Activated CD4-positive, alpha-beta T cell treated with anti-CD3 and anti-CD28 coated beads, Interleukin-10, Interleukin-2, amounts not matched to agents 100 ng/mL and 50 ng/mL, durations not matched to agents 16 hours and 8 hours (primary cell): ENCODE data around the gene DENND5B.
A peak's percentile ranks its signal among the peaks of the same experiment; 100 is the strongest.
"Not testable (repeated sequence)": the region's sequence is repeated elsewhere in the genome, so short reads cannot be mapped to it uniquely, and the experiment has no call there.

Experiments used
- DNase-seq: peaks from one replicate; pipeline ENCODE4 v3.0.0-alpha.2; 2020

Gene DENND5B

DNA sequence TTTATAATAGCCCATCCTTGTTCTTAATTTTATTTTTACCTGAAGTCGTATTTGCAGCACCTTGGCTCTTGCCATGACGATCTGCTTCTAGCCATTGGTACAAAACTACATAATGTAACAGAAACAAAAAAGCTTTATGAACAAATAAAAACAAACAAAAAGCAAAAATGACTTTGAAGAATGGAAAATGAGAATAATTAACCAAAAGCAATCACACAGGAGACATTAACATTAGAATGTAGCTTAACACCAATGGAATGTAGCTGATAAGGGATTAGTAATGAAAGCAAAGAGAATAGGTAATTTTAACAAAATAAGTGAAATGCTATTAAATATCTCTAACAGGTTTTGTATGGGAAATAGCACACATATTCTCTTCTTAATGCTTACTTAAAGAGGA lies 91.4 kb downstream of the DENND5B start:
- DNase-seq, result no peak

DNA sequence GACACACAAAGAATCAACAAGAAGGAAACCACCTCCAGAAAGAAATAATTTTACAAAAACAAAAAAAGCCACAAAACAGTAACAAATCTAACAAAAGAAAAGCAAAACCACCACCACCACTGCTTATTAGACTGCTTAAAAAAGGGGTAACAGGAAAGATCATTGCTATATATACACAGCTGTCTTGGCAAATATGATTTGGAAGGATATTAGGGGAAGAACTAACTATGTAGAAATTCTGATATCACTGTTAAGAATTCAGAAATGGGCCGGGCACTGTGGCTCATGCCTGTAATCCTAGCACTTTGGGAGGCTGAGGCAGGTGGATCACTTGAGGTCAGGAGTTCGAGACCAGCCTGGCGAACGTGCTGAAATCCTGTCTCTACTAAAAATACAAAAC lies 92.5 kb downstream of the DENND5B start:
- no peak for DNase-seq

DNA sequence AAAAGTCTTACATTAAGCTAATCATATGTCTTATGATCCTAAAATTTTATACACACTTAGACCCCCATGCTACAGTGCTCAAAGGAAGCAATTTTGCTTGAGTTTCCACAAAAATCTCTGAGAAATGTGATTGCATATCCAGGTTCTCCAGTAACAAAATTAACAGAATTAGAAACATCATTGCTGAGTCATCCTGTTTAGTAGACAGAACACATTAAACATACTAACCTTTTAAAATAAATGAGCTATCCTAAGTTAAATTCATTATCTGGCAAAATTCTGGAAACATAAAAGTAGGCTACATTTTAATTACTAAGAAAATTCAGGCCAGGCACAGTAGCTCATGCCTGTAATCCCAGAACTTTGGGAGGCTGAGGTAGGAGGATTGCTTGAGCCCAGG lies 94.7 kb downstream of the DENND5B start:
- DNase-seq, result no peak

DNA sequence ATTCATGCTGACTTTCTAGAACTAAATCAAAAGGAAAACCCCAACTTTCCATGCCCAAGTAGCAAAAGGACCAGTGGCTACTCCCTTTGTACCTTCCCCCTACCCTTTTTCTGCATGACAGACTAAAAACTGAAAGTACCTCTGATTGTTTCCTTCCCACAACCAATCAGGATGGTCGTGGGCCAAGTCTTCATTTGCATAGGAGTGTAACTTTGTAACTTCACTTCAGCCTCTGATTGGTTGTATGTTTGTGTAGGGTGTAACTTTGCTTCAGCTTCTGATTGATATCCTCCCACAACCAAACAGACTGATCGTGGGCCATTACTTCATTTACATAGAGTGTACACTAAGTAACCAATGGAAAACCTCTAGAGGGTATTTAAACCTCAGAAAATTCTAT lies 96.5 kb downstream of the DENND5B start:
- no peak for DNase-seq

DNA sequence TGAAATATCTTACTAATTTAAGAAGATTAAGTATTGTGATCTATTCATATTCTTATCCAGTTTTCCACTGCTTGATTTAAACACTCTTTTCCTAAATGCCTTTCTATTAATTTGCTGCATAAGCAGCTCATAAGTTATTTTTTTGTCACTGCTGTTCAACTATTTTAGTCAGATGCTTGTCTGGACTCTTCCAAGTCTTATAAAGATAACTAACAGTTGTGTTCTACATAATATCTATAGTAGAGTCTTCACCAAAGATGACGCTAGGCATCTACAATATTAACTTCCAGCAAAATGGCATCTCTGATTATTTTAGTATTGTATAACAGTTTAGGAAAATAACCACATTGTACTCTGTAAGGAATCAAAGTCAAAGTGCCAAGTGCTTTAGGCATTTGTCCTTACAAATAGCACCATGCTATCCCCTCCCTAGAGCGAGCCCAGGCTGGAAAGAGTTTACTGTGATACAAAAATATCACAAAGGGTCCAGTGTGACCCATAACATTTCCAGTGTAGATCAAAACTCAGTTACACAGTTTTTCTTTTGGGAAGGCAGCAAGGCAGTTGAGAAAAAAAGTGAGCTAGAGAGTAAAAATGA lies 98.2 kb downstream of the DENND5B start:
- no peak for DNase-seq

DNA sequence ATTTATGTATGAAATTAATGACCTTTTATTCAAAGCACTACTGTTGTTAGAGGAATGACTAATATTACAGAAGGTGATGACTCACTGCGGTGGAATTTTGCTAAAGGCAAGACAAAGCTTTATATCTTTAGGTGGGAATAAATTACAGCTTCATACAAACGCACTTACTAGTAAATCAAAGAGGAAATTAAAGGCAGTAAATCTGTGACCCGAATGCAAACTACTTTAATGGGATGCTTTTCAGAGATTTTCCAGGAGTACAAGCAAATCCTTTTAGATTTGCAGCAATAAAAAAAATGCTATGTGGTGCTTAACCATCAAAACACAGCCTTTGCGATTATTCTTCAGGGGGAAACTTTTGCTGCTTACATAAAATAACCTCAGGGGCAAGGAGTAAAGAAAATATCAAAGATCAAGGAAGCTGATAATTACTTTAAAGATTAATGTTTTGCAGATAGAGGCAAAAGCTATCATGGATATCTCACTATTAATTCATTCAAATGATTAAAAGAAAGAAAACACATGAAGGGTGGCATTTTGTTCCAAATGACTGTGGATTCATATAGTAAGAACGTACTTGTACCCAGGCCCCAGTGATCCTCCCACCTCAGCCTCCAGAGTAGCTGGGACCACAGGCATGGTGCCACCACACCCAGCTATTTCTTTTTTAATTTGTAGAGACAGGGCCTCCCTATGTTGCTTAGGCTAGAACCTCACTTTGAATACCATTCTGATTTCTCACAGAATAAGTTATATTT lies 98.9 kb downstream of the DENND5B start:
- DNase-seq, result no peak

DNA sequence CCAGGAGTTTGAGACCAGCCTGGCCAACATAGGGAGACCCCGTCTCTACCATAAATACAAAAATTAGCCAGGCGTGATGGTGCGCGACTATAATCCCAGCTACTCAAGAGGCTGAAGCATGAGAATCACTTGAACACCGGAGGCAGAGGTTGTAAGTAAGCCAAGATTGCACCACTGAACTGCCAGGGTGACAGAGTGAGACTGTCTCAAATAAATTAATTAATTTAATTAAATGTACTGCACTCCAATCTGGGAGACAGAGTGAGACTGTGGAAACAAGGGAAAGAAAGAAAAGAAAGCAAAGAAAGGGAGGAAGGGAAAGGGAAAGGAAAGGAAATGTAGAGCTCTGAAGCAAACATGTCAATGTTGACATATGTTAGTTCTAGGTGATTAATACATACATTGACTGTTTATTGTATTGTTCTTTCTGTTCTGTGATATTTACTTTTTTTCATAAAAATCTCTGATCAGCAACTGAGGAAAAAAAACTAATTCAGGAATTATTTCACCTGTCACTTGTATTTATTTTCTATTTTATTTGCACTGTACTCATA lies 99.6 kb downstream of the DENND5B start:
- no peak for DNase-seq

DNA sequence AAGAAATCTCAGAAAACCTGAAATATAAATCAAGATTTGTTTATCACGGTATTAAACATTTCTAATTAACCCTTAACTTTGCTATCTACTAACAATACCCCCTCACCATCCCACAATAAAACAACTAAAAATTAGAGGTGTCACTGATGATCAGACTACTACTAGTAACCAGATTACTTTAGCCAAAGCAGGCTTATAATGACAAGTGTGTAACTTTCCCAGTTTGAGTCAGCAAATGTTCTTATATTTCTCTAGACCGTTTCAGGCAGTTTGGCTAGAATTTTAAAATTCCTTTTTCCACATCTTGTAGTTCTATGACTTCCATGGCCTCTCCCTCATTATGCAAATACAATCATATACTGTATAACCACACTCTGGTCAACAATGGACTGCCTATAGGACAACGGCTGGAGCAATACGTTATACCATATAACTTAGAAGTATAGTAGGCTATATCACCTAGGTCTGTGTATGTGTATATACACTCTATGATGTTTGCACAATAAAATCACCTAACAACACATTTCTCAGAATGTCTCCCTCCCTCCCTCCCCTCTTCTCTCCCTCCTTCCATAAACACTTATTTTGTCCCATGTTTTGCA lies 102.1 kb downstream of the DENND5B start:
- peak; percentile 8 for DNase-seq

DNA sequence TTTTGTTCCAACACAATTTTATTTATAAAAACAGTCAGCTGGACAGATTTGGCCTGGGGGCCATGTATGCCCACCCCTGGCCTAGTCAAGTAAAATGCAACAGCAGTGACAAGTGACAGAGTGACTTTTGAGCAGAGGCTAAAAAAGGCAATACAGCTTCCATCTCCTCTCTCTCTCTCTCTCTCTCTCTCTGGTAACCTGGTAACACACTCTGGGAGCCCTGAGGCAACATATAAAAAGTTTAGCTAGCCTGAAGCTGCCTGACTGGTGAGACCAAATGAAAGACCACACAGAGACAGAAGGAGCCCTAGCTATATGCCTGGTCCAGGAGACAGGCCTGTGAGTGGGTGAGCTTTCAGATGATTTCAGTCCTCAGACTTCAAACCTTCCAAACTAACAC lies 105.4 kb downstream of the DENND5B start:
- DNase-seq, result no peak

DNA sequence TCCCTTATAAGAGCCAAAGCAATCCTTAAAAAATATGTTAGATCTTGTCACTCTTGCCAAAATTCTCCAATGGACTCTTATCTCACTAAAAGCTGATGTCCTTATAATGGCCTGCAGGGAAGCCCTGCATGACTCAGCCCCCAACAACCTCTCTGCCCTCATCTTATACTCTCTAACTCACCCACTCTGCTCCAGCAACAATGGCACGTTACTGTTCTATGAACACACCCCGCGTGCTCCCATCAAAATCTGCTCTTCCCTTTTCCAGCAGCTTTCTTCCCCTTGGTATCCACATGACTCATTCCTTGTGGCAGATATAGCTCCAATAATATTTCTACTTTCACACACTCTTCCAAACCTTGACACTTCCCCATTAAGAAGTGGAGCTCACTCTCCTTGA lies 108.1 kb downstream of the DENND5B start:
- no peak for DNase-seq

DNA sequence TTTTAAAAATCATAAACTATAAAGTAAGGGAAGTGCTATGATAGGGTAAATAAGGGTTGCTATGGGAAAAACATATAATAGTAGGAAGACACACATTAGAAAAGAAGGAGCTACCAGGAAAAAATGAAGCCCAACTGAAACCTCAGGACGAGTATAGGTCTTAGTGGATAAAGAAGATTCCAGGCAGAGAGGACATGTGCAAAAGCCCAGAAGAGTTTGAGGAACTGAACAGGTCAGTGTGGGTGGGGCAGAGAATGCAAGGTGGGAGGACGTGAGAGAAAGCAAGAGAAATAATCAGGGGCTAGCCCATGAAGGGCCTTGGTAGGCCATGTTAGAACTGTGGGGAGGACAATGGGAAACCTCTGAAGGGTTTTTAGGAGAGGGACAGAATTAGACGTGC lies 109.5 kb downstream of the DENND5B start:
- DNase-seq, result no peak

DNA sequence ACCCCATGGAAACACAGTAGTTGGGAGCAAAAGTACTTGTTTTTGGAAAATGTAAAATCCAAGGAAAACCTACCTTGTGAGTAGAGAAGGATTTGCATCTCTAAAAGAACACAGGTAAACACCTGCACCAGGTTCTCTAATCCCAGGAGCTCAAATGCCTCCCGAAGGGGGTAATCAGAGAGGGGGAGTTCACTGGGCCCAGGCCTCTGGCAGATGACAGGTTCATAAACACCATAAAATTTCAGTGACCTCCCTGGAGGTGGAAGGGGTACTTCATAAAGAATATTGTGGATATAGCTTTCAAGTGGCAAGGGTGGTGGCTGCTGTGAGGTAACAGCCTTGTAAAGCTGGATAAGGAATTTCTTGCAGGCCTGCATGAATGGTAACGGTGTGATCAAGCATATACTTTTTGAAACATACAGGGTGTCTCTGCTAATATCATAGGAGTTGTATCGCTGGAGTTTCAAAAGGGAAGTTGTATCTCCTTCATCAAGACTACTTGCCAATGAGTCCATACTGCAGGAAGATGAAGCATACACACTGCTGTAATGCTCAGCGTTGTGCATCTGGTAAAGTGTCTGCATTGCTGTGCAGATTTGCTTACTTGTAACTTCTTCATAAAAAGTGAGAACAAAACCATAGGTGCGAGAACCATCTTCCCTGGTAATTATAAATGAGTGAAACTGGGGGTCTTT lies 111.3 kb downstream of the DENND5B start:
- no peak for DNase-seq

DNA sequence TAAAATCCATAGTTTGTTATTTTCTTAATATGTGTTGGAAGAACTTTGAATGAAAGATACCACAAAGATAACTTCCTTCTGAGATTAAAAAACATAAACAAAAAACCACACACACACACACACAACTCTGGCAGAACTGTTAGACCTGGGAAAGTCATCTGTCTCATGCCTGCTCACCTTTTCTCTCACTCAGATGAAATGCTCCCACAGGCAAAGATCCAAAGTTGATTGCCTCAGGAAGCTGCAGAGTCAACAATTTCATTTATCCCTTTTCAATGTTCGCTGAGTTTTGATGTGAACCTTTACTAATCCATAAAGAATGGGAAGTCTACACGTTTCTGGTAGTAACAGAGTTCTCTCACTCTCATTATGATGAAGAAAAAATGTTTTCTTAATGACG lies 112.0 kb downstream of the DENND5B start:
- no peak for DNase-seq

DNA sequence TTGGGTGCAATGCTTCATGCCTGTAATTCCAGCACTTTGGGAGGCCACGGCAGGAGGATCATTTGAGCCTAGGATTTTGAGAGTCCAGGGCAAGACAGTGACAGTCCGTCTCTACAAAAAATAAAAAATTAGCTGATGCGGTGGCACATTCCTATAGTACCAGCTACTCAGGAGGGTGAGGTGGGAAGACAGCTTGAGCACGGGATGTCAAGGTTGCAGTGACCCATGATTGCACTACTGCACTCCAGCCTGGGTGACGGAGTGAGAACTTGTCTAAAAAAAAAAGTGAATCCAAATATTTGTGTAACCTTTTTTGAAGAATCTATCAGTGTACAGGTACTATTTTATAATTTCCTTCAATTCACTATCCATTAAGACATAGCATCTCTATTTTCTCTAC lies 112.5 kb downstream of the DENND5B start:
- no peak for DNase-seq

DNA sequence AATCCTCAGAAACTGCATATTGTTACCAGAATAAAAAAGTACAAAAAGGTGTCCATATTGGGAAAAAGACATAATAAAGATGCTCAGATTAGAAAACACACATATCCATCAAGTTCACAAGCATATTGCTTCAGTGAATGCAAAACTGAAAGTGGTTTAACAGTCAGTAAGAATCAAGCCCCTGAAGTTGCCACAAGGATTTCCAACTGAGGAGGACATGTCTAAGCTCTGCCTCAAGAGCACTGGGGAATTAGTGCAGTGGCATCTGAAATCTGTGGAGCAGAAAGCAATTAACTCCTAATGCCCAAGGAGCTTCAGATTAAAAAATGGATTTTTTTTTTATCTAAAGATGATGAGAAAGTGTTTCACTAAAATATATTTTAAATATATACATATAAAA lies 113.2 kb downstream of the DENND5B start:
- DNase-seq, result no peak

DNA sequence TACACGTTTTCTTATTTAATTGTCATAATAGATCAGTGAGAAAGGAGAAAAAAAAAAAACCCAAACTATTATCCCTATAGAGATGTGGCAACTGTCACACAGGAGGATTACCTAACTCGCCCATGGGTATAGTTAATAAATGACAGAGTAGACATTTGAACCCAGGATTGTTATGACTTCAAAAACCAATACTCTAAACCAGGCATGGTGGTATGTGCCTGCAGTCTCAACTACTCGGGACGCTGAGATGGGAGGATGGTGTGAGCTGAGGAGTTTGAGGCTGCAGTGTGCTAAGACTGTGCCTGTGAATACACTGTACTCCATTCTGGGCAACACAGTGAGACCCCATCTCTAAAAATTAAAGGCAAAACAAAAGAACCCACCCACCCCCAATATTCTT lies 114.5 kb downstream of the DENND5B start:
- DNase-seq, result no peak

DNA sequence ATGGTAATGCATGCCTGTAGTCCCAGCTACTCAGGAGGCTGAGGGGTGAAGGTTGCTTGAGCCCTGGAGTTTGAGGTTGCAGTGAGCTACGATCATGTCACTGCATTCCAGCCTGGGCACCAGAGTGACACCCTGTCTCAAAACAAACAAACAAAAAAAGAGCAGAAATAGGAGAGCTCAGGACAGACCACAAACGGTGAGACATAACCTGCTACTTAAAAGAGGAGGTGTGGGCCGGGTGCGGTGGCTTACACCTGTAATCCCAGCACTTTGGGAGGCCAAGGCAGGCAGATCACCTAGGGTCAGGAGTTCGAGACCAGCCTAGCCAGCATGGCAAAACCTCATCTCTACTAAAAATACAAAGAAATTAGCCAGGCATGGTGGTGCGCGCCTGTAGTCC lies 115.3 kb downstream of the DENND5B start:
- DNase-seq, result not testable (repeated sequence)

DNA sequence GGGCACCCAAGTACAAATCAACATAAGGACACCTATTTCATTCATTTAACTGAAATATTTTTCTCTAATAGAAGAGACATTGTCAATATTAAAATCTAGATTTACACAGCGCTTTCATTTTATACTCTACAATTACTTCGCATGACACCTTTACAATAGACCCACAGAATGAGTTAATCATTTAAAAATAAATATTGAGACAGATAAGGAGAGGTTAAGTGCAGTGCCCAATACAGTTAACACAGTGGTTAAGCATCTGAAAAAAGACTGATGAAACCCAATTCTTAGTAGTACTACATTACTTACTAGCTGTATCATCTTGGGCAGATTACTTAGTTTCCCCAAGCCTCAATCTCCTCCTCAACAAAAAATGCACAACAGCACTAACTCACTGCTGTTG lies 116.2 kb downstream of the DENND5B start:
- no peak for DNase-seq

DNA sequence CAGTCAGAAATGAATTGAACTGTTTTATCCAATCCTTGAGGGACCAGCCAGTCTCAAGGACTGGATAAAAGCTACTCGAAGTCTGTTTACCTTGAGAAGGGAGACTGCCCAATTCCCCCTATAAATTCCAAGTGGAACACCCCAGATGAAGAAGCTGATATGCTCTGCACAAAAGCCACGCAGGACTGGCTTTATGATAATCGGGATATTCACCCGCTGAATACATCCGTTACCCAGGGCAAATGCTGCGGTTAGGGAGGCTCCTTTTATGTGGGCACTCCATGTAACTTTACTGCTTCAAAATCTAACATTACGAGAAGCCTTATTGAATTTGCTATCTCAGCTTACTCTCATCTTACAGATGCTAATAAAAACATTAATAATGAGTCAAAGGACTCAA lies 119.1 kb downstream of the DENND5B start:
- DNase-seq, result no peak

DNA sequence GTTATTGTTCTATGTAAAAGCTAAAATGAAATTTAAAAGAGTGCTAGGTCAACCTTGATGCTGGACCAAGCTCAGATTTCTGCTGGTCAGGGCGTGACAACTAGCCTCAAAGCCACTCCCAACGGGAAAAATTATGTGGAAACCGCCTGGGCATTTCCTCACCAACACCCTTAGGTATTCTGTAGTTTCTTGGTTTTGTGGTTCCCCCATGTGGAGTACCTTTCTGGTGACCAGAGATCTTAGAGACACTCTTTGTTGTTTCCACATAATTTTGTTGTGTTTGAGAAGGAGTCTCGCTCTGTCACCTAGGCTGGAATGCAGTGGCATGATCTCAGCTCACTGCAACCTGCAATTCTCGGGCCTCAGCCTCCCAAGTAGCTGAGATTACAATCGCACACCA lies 119.9 kb downstream of the DENND5B start:
- no peak for DNase-seq

DNA sequence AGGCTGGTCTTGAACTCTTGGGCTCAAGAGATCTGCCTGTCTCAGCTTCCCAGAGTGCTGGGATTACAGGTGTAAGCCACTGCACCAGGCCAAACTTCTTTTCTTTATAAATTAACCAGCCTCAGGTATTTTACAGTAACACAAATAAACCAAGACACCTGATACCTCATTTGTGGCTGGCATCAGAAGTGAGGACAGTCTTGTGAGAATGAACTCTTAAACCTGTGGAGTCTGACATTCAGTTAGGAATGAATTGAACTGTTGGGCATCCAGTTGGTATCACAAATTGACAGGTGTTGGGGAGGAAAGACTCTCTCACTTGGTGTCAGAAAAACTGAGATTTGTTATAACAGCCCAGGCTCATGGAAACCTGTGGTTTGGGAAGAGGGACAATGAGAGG lies 120.5 kb downstream of the DENND5B start:
- DNase-seq, result no peak

DNA sequence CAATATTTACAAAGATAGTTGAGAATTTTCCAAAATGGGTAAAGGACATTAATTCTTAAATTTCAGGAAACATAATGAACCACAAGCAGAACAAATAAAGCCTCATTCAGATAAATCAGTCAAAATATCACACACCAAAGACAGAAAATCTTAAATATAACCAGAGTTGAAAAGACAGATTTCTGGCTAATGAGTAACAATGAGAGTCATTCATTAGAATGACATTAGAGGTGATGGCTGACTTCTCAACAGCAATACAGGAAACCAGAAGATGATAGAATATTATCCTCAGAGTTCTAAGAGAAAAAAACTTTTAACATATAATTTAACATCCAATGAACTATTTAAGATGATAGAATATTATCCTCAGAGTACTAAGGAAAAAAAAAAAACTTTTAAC lies 124.2 kb downstream of the DENND5B start:
- DNase-seq, result no peak

DNA sequence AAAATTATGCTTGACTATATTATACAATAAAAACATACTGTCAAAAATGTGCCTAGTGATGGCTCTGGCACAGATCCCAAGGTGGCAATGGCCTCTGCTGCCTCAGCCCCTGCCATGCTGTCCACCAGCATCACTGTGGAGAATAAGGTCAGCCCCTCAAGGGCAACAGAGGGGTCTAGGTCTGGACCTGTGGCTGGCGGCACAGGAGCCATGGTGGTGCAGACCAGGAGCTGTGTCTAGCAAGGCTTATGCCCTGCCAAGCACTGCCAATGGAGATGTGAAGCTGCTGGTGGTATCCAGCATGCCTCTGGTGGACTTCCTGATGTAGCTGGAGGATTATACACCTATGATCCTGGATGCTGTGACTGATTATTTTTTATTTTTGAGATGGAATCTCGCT lies 125.9 kb downstream of the DENND5B start:
- no peak for DNase-seq

DNA sequence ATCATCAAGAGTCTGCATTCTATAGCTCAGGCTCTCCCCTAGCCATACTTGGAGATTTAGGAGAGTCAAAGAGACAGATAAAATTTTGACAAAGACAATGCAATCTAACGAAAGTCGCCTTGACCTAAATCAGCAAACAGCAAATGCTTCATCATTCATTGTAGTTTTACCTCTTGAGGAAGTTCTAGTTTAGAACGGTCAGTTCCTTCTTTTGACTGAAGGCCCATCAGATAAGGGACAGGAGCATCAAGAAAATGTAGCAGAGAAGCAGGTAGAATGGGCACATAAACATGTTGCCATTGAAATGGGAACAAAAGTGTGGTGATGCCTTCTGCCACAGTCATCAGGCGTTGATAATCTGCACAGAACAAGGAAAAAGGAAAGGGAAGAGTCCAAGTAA lies 130.9 kb downstream of the DENND5B start:
- no peak for DNase-seq
